Measurements from ENCODE around the gene GPR39. TPM values are rescaled to one million over a fixed set of nuclear protein-coding genes. Genes with fewer than 3 reads are reported as not detected.

Gene GPR39
- total RNA-seq, 4 donors from 2014 or later: 9.1 to 38.5 (median 25.9) TPM

- Histone ChIP-seq H3K9me3 (peaks cover 0 to 16% (median 4%) of the 10 kb centered on the region in 4 donors), H3K4me3 (no peak overlapping the region), H3K4me1 (no peaks in the 10 kb centered on the region), H3K27me3 (no peaks in the 10 kb centered on the region), H3K36me3 (no peaks in the 10 kb centered on the region), H3K27ac (no peak overlapping the region)
- DNase-seq: no peak
- TF ChIP-seq CTCF (IDR thresholded peaks at IDR 0.05): no peak
- no peak for TF ChIP-seq POLR2A (IDR thresholded peaks at IDR 0.05)
Observed at GRCh38 chr2:132470746-132471145, 54.1 kb downstream of the GPR39 start.

DNA sequence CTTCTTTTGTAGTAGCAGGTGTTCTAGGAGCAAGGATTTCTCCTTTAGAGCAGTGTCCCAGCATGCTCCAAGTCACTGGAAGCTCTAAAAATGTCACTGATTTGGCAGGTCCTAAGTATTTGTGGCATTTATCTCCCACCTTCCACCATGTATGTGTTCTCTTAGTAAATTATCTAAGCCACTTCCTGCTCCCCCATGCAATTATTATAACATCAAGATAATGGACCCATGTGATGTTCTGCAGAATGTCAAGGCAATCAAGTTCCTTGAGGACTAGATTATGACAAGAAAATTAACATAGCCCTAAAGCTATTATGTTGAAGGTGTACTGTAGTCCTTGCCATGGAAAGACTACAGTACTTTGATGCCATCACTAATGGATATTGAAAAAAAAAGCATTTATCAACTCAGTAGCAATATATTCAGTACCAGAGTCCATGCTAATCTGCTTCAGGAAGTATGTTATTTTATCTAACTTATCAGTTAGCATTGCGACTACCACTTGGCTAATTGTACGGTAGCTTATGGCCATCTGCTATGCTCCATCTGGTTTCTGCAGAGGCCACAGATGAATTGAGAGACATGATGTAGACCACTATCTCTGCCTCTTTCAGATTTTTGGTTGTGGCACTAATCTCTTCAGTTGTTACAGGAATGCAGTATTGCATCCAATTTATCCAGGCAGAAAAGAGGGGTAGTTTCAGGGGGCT, 56.7 kb downstream of the GPR39 start:
- TF ChIP-seq CTCF (IDR thresholded peaks at IDR 0.05) (no peak), POLR2A (IDR thresholded peaks at IDR 0.05) (no peak)
- Histone ChIP-seq H3K9me3 (peaks cover 0 to 4% (median 0%) of the 10 kb centered on the region in 4 donors), H3K27me3 (no peaks in the 10 kb centered on the region), H3K36me3 (no peaks in the 10 kb centered on the region), H3K27ac (no peak overlapping the region), H3K4me3 (no peak overlapping the region), H3K4me1 (no peaks in the 10 kb centered on the region)
- DNase-seq: no peak

- H3K4me3 ChIP-seq: no peak overlapping the region
- H3K27ac ChIP-seq: no peak overlapping the region
- H3K36me3 ChIP-seq: no peaks in the 10 kb centered on the region
- H3K27me3 ChIP-seq: no peaks in the 10 kb centered on the region
- H3K9me3 ChIP-seq: peaks cover 0 to 4% (median 0%) of the 10 kb centered on the region in 4 donors
- no peaks in the 10 kb centered on the region for H3K4me1 ChIP-seq
- DNase-seq: no peak
- TF ChIP-seq CTCF (IDR thresholded peaks at IDR 0.05) (no peak), POLR2A (IDR thresholded peaks at IDR 0.05) (no peak)
Observed at GRCh38 chr2:132475615-132476014, 59.0 kb downstream of the GPR39 start.

- TF ChIP-seq POLR2A (IDR thresholded peaks at IDR 0.05): no peak
- TF ChIP-seq CTCF (IDR thresholded peaks at IDR 0.05): no peak
Observed at GRCh38 chr2:132477436-132477835, 60.8 kb downstream of the GPR39 start.

GRCh38 chr2:132477962-132478361, 61.4 kb downstream of the GPR39 start:
- H3K27me3 ChIP-seq: no peaks in the 10 kb centered on the region
- no peak overlapping the region for H3K27ac ChIP-seq
- H3K36me3 ChIP-seq: no peaks in the 10 kb centered on the region
- DNase-seq: no peak
- no peaks in the 10 kb centered on the region for H3K4me1 ChIP-seq
- no peaks in the 10 kb centered on the region for H3K9me3 ChIP-seq
- no peak for TF ChIP-seq CTCF (IDR thresholded peaks at IDR 0.05)
- no peak for TF ChIP-seq POLR2A (IDR thresholded peaks at IDR 0.05)
- H3K4me3 ChIP-seq: no peak overlapping the region

More at GRCh38 chr2:132477436-132477835, 60.8 kb downstream of the GPR39 start:
- H3K27me3 ChIP-seq: no peaks in the 10 kb centered on the region
- H3K27ac ChIP-seq: no peak overlapping the region
- no peaks in the 10 kb centered on the region for H3K4me1 ChIP-seq
- H3K9me3 ChIP-seq: peaks cover 0 to under 1% (median 0%) of the 10 kb centered on the region in 4 donors
- H3K36me3 ChIP-seq: no peaks in the 10 kb centered on the region
- DNase-seq: no peak
- no peak overlapping the region for H3K4me3 ChIP-seq

Measured in Peyer's patch (tissue), 4 donors.